ENCODE data around the gene DOCK8.

Gene DOCK8

DNA sequence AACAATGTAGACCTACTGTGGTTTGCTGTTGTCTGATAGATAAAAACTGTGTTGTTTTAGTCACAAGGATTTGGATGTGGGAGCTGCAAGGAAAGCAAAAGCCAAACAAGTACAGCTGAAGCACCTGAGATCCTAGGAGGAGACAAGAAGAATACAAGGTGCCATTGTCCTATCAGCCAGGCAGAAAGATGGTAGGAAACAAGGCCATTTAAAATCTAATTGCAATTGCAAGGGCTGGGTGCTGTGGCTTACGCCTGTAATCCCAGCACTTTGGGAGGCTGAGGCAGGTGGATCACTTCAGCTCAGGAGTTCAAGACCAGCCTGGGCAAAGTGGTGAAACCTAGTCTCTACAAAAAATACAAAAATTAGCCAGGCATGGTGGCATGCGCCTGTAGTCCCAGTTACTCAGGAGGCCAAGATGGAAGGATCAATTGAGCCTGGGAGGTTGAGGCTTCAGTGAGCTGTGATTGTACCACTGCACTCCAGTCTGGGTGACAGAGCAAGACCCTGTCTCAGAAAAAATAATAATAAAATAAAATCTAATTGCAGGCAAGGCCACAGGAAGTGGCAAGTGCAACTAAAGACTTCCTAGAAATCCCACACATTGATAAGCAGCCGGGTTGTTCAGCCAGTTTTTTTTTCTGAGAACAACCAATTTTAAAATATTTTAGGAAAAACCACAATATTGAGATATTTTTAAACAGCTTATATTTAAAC lies 22.6 kb downstream of the DOCK8 start:
- Mint-ChIP-seq H3K27ac (no peak overlapping the region), H3K36me3 (ENCODE audit: low read depth) (no peaks in the 10 kb centered on the region), H3K4me1 (no peaks in the 10 kb centered on the region), H3K9me3 (peaks cover 35% of the 10 kb centered on the region), H3K4me3 (no peak overlapping the region), H3K27me3 (ENCODE audit: low read depth, poor library complexity) (peaks cover 4% of the 10 kb centered on the region)
- TF ChIP-seq, protein P1, sequence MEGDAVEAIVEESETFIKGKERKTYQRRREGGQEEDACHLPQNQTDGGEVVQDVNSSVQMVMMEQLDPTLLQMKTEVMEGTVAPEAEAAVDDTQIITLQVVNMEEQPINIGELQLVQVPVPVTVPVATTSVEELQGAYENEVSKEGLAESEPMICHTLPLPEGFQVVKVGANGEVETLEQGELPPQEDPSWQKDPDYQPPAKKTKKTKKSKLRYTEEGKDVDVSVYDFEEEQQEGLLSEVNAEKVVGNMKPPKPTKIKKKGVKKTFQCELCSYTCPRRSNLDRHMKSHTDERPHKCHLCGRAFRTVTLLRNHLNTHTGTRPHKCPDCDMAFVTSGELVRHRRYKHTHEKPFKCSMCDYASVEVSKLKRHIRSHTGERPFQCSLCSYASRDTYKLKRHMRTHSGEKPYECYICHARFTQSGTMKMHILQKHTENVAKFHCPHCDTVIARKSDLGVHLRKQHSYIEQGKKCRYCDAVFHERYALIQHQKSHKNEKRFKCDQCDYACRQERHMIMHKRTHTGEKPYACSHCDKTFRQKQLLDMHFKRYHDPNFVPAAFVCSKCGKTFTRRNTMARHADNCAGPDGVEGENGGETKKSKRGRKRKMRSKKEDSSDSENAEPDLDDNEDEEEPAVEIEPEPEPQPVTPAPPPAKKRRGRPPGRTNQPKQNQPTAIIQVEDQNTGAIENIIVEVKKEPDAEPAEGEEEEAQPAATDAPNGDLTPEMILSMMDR (IDR thresholded peaks at IDR 0.05): no peak
- no peak for DNase-seq

DNA sequence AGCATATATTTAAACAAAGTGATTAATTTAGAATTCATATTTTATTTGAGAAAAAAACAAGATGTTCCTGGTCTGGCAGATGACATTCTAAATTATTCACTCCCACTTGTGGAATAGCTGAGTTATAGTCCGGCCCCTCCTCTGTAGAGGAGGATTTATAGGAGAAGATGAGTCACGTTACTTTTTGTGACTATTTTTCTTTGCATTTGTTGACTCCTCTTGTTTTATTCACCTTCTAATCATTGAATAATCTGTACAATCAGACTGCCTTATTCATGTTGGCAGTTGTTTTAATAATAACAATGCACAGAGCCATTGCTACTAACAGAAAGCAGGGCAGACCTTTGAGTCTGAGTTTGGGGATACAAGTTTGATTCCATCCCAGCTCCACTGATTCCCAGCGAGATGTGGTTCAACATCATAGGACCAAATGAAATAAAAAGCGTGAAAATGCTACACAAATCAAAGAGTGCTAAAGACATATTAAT lies 23.2 kb downstream of the DOCK8 start:
- Mint-ChIP-seq H3K4me1 (no peaks in the 10 kb centered on the region), H3K27ac (no peak overlapping the region), H3K4me3 (no peak overlapping the region), H3K9me3 (peaks cover 30% of the 10 kb centered on the region), H3K27me3 (ENCODE audit: low read depth, poor library complexity) (peaks cover 4% of the 10 kb centered on the region), H3K36me3 (ENCODE audit: low read depth) (no peaks in the 10 kb centered on the region)
- no peak for DNase-seq
- TF ChIP-seq, protein P1 (IDR thresholded peaks at IDR 0.05): no peak

DNA sequence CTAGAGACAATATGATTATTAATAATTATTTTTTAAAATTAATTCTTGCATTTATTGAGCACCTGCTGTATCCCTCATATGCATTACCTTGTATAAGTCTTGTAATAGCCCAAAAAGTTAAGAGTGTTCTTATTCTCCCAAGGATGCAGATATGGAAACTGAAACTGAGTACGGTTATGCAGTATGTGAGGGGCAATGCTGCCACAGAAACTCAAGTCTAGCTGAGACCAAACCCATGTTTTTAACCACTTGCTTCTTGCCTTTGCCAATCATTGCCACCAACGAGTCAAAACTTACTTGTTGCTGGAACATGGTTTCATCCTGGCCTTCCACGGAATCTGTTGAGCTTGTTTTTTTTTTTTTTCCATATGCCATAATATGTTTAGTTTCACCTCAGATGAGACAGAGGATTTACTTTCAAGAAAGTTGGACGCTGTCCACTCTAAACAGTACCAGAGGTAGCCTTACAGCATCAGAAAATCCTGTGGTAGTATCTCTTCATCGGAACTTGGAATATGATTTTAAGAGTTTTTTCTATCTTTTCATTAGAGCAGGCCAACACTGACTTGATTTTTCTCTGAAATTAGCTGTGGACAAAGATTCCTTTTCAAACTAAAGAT lies 27.9 kb downstream of the DOCK8 start:
- Mint-ChIP-seq H3K4me1 (no peaks in the 10 kb centered on the region), H3K4me3 (no peak overlapping the region), H3K27me3 (ENCODE audit: low read depth, poor library complexity) (peaks cover 10% of the 10 kb centered on the region), H3K36me3 (ENCODE audit: low read depth) (no peaks in the 10 kb centered on the region), H3K27ac (no peak overlapping the region), H3K9me3 (no peaks in the 10 kb centered on the region)
- TF ChIP-seq, protein P1 (IDR thresholded peaks at IDR 0.05): no peak
- no peak for DNase-seq

DNA sequence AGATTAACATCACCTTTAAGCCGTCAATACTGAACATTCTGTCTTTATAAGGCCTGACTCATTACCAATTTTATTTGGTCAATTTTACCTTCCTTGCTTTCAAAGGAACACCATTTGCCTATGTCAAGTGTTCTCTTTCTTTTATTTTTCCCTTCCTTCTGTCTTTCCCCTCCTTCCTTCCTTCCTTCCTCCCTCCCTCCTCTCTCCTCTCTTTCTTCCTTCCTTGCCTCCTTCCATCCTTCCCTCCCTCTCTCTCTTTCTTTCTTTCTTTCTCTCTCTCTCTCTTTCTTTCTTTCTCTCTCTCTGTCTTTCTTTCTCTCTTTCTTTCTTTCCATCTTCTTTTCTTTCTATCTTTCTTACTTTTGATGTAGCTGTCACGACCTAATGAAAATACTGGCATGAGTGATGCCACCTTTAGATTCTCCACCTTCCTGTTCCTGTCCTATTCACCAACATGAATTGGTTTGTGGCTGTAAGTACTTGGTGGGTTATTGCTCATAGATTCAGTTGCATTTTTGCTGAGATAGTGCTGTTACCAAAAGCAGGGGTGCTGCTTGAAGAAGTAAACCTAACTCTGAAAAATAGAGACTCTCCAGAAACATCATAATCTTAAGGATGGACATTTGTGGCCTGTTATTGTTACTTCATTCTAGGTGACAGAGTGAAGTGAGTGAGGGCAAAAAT lies 33.8 kb downstream of the DOCK8 start:
- no peak for DNase-seq
- Mint-ChIP-seq H3K27me3 (ENCODE audit: low read depth, poor library complexity) (peaks cover 10% of the 10 kb centered on the region), H3K27ac (no peak overlapping the region), H3K4me1 (peaks cover 4% of the 10 kb centered on the region), H3K9me3 (no peaks in the 10 kb centered on the region), H3K36me3 (ENCODE audit: low read depth) (no peaks in the 10 kb centered on the region), H3K4me3 (no peak overlapping the region)
- TF ChIP-seq, protein P1 (IDR thresholded peaks at IDR 0.05): no peak

DNA sequence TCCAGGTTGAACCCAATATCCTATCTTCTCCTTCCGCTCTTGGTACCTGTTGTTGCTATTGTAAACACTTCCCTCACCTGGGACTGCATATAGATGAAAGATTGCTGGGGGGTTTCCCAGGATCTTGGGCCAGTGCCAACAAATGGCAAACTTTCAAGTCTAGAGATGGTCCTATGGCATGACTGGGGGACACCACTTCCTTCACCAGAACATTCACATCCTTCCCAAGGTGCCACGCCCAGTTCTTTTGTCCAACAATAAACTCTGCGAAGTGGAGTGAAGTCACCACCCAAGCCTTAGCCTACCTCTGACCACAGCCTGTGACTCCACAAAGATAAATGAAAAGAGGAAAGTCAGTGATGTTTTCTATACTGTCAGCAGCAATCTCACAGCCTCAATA lies 34.4 kb downstream of the DOCK8 start:
- no peak overlapping the region for H3K4me3 Mint-ChIP-seq
- H3K4me1 Mint-ChIP-seq: peaks cover 4% of the 10 kb centered on the region
- H3K27ac Mint-ChIP-seq: no peak overlapping the region
- no peaks in the 10 kb centered on the region for H3K9me3 Mint-ChIP-seq
- no peak for DNase-seq
- H3K27me3 Mint-ChIP-seq (ENCODE audit: low read depth, poor library complexity): peaks cover 12% of the 10 kb centered on the region
- TF ChIP-seq, protein P1 (IDR thresholded peaks at IDR 0.05): no peak
- no peaks in the 10 kb centered on the region for H3K36me3 Mint-ChIP-seq (ENCODE audit: low read depth)

Data from nephron progenitor cell (in vitro differentiated cells).